SU-DHL-6 (cell line): Measurements from ENCODE around the gene ZFP14.
"Not testable (repeated sequence)": the region's sequence is repeated elsewhere in the genome, so short reads cannot be mapped to it uniquely, and the experiment has no call there.

ENCODE experiments used
- H2AFZ ChIP-seq: fragments of 200-600 bp; sonication (generic); 2 replicates; pipeline ENCODE4 v1.6.1; 2014; ENCODE audit warnings: low read depth, mild to moderate bottlenecking, moderate library complexity, mixed read lengths, antibody characterized with exemption, low read length; ENCODE audit not compliant: severe bottlenecking
- H3F3A ChIP-seq: fragments of 200-600 bp; shearing (Covaris generic); 2 replicates; pipeline ENCODE4 v1.6.0; 2016; ENCODE audit warnings: antibody characterized with exemption, mild to moderate bottlenecking; ENCODE audit not compliant: insufficient read depth
- H3K27ac ChIP-seq: fragments of 200-600 bp; sonication (generic); 2 replicates; pipeline ENCODE4 v1.5.1; 2016; ENCODE audit warnings: low read depth, mild to moderate bottlenecking, low read length, moderate library complexity, mixed read lengths
- H3K27me3 ChIP-seq: fragments of 200-600 bp; sonication (generic), shearing (Covaris generic); 2 replicates; pipeline ENCODE4 v1.6.0; 2014; ENCODE audit warnings: mild to moderate bottlenecking, low read length
- H3K36me3 ChIP-seq: fragments of 200-600 bp; sonication (generic); 2 replicates; pipeline ENCODE4 v1.6.1; 2014; ENCODE audit warnings: mild to moderate bottlenecking, low read length, mixed read lengths
- H3K4me2 ChIP-seq: fragments of 300-600, 200-600 bp; shearing (Covaris generic), sonication (generic); 2 replicates; pipeline ENCODE4 v1.6.0; 2014; ENCODE audit warnings: low read length, low read depth, mild to moderate bottlenecking; ENCODE audit not compliant: poor library complexity, severe bottlenecking
- H3K4me3 ChIP-seq: fragments of 200-600 bp; sonication (generic); 2 replicates; pipeline ENCODE4 v1.5.1; 2014; ENCODE audit warnings: antibody characterized with exemption, low read length, mild to moderate bottlenecking, mixed read lengths; ENCODE audit not compliant: insufficient read depth, poor library complexity, severe bottlenecking
- H3K79me2 ChIP-seq: fragments of 200-600 bp; sonication (generic); 2 replicates; pipeline ENCODE4 v1.6.1; 2014; ENCODE audit warnings: mild to moderate bottlenecking, low read length, moderate library complexity; ENCODE audit not compliant: insufficient read depth
- H3K9ac ChIP-seq: fragments of 200-600 bp; sonication (generic); 2 replicates; pipeline ENCODE4 v1.7.0; 2014; ENCODE audit warnings: mild to moderate bottlenecking, low read length
- H3K9me2 ChIP-seq: fragments of 200-600 bp; sonication (generic); replicated peaks from 2 replicates; pipeline ENCODE4 v1.6.1; 2014; ENCODE audit warnings: low read length; ENCODE audit not compliant: insufficient read depth
- H3K9me3 ChIP-seq: fragments of 200-600 bp; sonication (generic); 2 replicates; pipeline ENCODE4 v1.6.1; 2014; ENCODE audit warnings: low read length, mixed read lengths; ENCODE audit not compliant: insufficient read depth
- H4K20me1 ChIP-seq: fragments of 200-600 bp; sonication (generic); 2 replicates; pipeline ENCODE4 v1.6.1; 2014; ENCODE audit warnings: low read depth, mild to moderate bottlenecking, antibody characterized with exemption, low read length, moderate library complexity, mixed read lengths

The ZFP14 gene

GRCh38 chr19:36311098-36311760 is 67.8 kb downstream of the ZFP14 start:
- H3K9me2 ChIP-seq, H3K27ac ChIP-seq, H4K20me1 ChIP-seq, H3K36me3 ChIP-seq, H3K79me2 ChIP-seq, H3K4me2 ChIP-seq, H3K9ac ChIP-seq, H3K27me3 ChIP-seq, H3F3A ChIP-seq, H3K4me3 ChIP-seq, H2AFZ ChIP-seq, H3K9me3 ChIP-seq: not testable (repeated sequence)

- H3K9me3 ChIP-seq, H4K20me1 ChIP-seq, H3K27me3 ChIP-seq, H2AFZ ChIP-seq, H3K27ac ChIP-seq, H3K4me3 ChIP-seq, H3F3A ChIP-seq, H3K36me3 ChIP-seq, H3K9me2 ChIP-seq, H3K79me2 ChIP-seq: not testable (repeated sequence)
- peak overlapping the region; percentile 43 for H3K4me2 ChIP-seq
- H3K9ac ChIP-seq: peak overlapping the region; percentile 38; the same call in 1 of the 2 replicates
These were observed 68.5 kb downstream of the ZFP14 start for GRCh38 chr19:36310416-36310990.

- not testable (repeated sequence) for H3K4me3 ChIP-seq, H3K79me2 ChIP-seq, H2AFZ ChIP-seq, H3K27me3 ChIP-seq, H3K9me2 ChIP-seq, H3F3A ChIP-seq, H3K9me3 ChIP-seq, H4K20me1 ChIP-seq, H3K27ac ChIP-seq, H3K36me3 ChIP-seq
- H3K4me2 ChIP-seq: peak overlapping the region; percentile 43
- peak overlapping the region; percentile 38 for H3K9ac ChIP-seq
These were observed 69.2 kb downstream of the ZFP14 start for GRCh38 chr19:36309759-36310158.

DNA sequence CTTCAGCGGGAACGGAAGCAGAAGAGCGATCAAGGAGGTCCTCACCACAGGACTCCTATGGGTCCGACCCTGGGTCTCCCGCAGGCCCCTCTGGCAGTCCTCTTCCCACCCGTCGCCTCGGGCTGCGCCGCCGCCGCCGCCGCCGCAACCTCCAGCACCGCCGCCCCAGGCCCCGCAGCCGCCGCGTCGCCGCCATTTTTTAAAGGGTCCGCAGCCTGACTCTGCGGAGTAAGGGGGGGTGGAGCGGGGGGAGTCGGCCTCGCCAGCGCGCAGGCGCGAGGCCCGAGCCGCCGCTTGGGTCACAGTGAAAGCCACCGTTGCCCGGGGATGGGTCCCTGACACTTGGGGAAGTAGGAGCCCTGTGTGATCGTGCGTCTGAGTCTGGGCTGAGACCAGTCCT is 69.7 kb downstream of the ZFP14 start:
- peak overlapping the region; percentile 38; the same call in 1 of the 2 replicates for H3K9ac ChIP-seq
- H3K27me3 ChIP-seq, H3K9me3 ChIP-seq, H3K9me2 ChIP-seq, H3K4me3 ChIP-seq, H3K36me3 ChIP-seq, H4K20me1 ChIP-seq, H3K27ac ChIP-seq, H3K79me2 ChIP-seq, H2AFZ ChIP-seq, H3F3A ChIP-seq, H3K4me2 ChIP-seq: not testable (repeated sequence)

- not testable (repeated sequence) for H3K9me2 ChIP-seq, H3K36me3 ChIP-seq, H3K27ac ChIP-seq, H3K79me2 ChIP-seq, H3K27me3 ChIP-seq, H3K4me3 ChIP-seq, H3K4me2 ChIP-seq, H3F3A ChIP-seq, H4K20me1 ChIP-seq, H3K9me3 ChIP-seq, H2AFZ ChIP-seq, H3K9ac ChIP-seq
These were observed 86.7 kb downstream of the ZFP14 start for GRCh38 chr19:36292317-36292716.
